ENCODE results near the gene RAB7B. TPM values are rescaled to one million over a fixed set of nuclear protein-coding genes. Genes with fewer than 3 reads are reported as not detected.

RAB7B gene
- total RNA-seq, 1 experiment from 2014 or later = 0.22 TPM

DNA sequence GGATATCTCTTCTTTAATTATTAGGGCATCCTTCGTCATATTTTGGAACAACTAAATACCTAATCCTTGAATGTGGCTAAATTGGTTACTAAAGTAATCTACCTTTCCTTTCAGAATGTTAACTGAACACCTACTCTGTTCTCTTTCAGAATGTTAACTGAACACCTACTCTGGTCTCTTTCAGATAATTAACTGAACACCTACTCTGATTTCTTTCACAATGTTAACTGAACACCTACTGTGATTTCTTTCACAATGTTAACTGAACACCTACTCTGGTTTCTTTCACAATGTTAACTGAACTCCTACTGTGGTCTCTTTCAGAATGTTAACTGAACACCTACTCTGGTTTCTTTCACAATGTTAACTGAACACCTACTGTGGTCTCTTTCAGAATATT is 21.9 kb downstream of the RAB7B start:
- ChIA-PET CTCF (interaction anchor here (1.4 to 6.6 kb wide), 2 partner anchors 63 to 125 kb away, joined by 4 to 339 read pairs; no protein-coding TSS in a partner anchor), POLR2A (no interaction called here), RAD21 (ENCODE audit: low non-redundant PET in 1 of 2, low total read pairs in 2 of 2, uncharacterized antibody in 2 of 2, unreplicated experiment in 2 of 2) (no interaction called here)
- TF ChIP-seq SP1 (IDR thresholded peaks at IDR 0.05; ENCODE audit: low read depth) = no peak
- Histone ChIP-seq H3K27ac (ENCODE audit: low read depth, low read length) (no peak overlapping the region), H3K9me3 (ENCODE audit: control insufficient read depth in 1 of 2, insufficient read depth in 1 of 2, low read depth in 1 of 2, low read length in 2 of 2) (no peaks in the 10 kb centered on the region), H3K27me3 (ENCODE audit: insufficient read depth, low read length) (no peaks in the 10 kb centered on the region), H4K20me1 (ENCODE audit: insufficient read depth) (no peaks in the 10 kb centered on the region), H3K36me3 (ENCODE audit: control insufficient read depth in 1 of 2, insufficient read depth in 2 of 2, low read length in 2 of 2) (no peaks in the 10 kb centered on the region), H3K4me1 (ENCODE audit: control insufficient read depth in 1 of 2, insufficient read depth in 2 of 2, low read length in 2 of 2) (peaks cover 7 to 23% of the 10 kb centered on the region in 2 experiments), H3K4me3 (replicated peaks in 1 of 2; ENCODE audit: low read depth in 1 of 2, low read length in 2 of 2) (no peak overlapping the region), H3K9me2 (ENCODE audit: insufficient read depth) (no peaks in the 10 kb centered on the region), H3K4me2 (ENCODE audit: low read length) (no peak overlapping the region), H3K79me2 (ENCODE audit: insufficient read depth, low read length) (no peaks in the 10 kb centered on the region), H2AFZ (ENCODE audit: low read depth, low read length, poor library complexity, severe bottlenecking) (no peak overlapping the region), H3K9ac (ENCODE audit: low read length) (no peak overlapping the region)
- ATAC-seq (no peak), DNase-seq (ENCODE audit: low read depth, low spot score) (no peak)
- BruUV-seq (replicated peaks) = no TSS peak
- intact Hi-C loops (cut with micrococcal nuclease) = no loop called here

DNA sequence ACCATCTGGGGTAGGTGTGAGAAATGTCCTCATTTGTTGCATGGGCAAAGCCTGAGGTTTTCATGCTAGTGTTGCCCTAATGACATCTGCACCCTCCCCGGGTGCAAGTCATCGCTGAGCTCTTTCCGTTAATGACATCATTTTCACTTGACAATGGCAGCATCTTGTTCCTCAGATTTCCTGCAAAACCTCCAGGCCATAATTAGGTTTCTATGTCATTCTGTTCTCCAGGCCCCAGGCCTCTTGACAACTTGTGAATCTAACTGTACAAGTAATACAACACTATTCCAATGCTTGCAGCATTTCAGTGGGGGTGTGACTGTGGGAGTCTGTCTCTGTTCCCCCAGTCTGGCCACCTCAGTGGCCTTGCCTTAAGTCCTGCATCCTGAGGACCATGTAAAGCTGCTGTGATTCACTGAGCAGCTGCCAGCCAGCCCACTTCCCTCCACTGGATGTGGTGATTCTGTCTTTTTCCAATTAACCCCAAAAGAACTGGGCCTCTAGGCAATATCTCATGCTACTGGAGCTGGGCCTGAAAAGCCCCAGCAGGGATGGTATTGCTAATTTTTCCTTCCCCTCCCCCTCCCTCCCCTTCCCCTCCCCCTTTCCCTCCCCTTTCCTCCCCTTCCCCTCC is 22.8 kb downstream of the RAB7B start:
- no peaks in the 10 kb centered on the region for H3K9me3 ChIP-seq (ENCODE audit: control insufficient read depth in 1 of 2, insufficient read depth in 1 of 2, low read depth in 1 of 2, low read length in 2 of 2)
- peaks cover 9 to 23% of the 10 kb centered on the region in 2 experiments for H3K4me1 ChIP-seq (ENCODE audit: control insufficient read depth in 1 of 2, insufficient read depth in 2 of 2, low read length in 2 of 2)
- H3K9ac ChIP-seq (ENCODE audit: low read length) = no peak overlapping the region
- H3K4me3 ChIP-seq (replicated peaks in 1 of 2; ENCODE audit: low read depth in 1 of 2, low read length in 2 of 2) = no peak overlapping the region
- no peaks in the 10 kb centered on the region for H3K36me3 ChIP-seq (ENCODE audit: control insufficient read depth in 1 of 2, insufficient read depth in 2 of 2, low read length in 2 of 2)
- H3K79me2 ChIP-seq (ENCODE audit: insufficient read depth, low read length) = no peaks in the 10 kb centered on the region
- DNase-seq (ENCODE audit: low read depth, low spot score) (no peak), ATAC-seq (no peak)
- ChIA-PET RAD21 (ENCODE audit: low non-redundant PET in 1 of 2, low total read pairs in 2 of 2, uncharacterized antibody in 2 of 2, unreplicated experiment in 2 of 2) (no interaction called here), POLR2A (no interaction called here), CTCF (interaction anchor here (1.4 to 6.6 kb wide), 2 partner anchors 62 to 126 kb away, joined by 4 to 339 read pairs; no protein-coding TSS in a partner anchor)
- H4K20me1 ChIP-seq (ENCODE audit: insufficient read depth) = no peaks in the 10 kb centered on the region
- no peak overlapping the region for H3K27ac ChIP-seq (ENCODE audit: low read depth, low read length)
- H3K4me2 ChIP-seq (ENCODE audit: low read length) = no peak overlapping the region
- H3K27me3 ChIP-seq (ENCODE audit: insufficient read depth, low read length) = no peaks in the 10 kb centered on the region
- BruUV-seq (replicated peaks) = no TSS peak
- no peak overlapping the region for H2AFZ ChIP-seq (ENCODE audit: low read depth, low read length, poor library complexity, severe bottlenecking)
- intact Hi-C loops (cut with micrococcal nuclease) = no loop called here
- H3K9me2 ChIP-seq (ENCODE audit: insufficient read depth) = no peaks in the 10 kb centered on the region
- TF ChIP-seq, protein P1, sequence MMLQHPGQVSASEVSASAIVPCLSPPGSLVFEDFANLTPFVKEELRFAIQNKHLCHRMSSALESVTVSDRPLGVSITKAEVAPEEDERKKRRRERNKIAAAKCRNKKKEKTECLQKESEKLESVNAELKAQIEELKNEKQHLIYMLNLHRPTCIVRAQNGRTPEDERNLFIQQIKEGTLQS (IDR thresholded peaks at IDR 0.05) = no peak
- TF ChIP-seq EGR1 (IDR thresholded peaks at IDR 0.05; ENCODE audit: low read depth) (no peak), SP1 (IDR thresholded peaks at IDR 0.05; ENCODE audit: low read depth) (no peak), CBX3 (IDR thresholded peaks at IDR 0.05; ENCODE audit: low read depth) (no peak), POLR2AphosphoS5 (IDR thresholded peaks at IDR 0.05; ENCODE audit: low read depth, low read length) (no peak), TCF7L2 (IDR thresholded peaks at IDR 0.05; ENCODE audit: borderline replicate concordance, extremely low read depth, insufficient read depth, insufficient read length) (no peak), EZH2phosphoT487 (IDR thresholded peaks at IDR 0.05; ENCODE audit: borderline replicate concordance) (no peak), ZNF274 (IDR thresholded peaks at IDR 0.05; ENCODE audit: low read depth, low read length) (no peak), ELF1 (IDR thresholded peaks at IDR 0.05; ENCODE audit: borderline replicate concordance, low read depth) (no peak), YY1 (IDR thresholded peaks at IDR 0.05; ENCODE audit: extremely low read depth, insufficient replicate concordance, low read depth, low read length) (no peak), FOSL1 (IDR thresholded peaks at IDR 0.05; ENCODE audit: low read depth) (no peak), JUND (IDR thresholded peaks at IDR 0.05) (no peak)
- TF ChIP-seq, protein P2, sequence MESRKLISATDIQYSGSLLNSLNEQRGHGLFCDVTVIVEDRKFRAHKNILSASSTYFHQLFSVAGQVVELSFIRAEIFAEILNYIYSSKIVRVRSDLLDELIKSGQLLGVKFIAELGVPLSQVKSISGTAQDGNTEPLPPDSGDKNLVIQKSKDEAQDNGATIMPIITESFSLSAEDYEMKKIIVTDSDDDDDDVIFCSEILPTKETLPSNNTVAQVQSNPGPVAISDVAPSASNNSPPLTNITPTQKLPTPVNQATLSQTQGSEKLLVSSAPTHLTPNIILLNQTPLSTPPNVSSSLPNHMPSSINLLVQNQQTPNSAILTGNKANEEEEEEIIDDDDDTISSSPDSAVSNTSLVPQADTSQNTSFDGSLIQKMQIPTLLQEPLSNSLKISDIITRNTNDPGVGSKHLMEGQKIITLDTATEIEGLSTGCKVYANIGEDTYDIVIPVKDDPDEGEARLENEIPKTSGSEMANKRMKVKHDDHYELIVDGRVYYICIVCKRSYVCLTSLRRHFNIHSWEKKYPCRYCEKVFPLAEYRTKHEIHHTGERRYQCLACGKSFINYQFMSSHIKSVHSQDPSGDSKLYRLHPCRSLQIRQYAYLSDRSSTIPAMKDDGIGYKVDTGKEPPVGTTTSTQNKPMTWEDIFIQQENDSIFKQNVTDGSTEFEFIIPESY (IDR thresholded peaks at IDR 0.05; ENCODE audit: extremely low read depth, insufficient replicate concordance, low read length) = no peak
- TF ChIP-seq, protein P3, sequence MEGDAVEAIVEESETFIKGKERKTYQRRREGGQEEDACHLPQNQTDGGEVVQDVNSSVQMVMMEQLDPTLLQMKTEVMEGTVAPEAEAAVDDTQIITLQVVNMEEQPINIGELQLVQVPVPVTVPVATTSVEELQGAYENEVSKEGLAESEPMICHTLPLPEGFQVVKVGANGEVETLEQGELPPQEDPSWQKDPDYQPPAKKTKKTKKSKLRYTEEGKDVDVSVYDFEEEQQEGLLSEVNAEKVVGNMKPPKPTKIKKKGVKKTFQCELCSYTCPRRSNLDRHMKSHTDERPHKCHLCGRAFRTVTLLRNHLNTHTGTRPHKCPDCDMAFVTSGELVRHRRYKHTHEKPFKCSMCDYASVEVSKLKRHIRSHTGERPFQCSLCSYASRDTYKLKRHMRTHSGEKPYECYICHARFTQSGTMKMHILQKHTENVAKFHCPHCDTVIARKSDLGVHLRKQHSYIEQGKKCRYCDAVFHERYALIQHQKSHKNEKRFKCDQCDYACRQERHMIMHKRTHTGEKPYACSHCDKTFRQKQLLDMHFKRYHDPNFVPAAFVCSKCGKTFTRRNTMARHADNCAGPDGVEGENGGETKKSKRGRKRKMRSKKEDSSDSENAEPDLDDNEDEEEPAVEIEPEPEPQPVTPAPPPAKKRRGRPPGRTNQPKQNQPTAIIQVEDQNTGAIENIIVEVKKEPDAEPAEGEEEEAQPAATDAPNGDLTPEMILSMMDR (IDR thresholded peaks at IDR 0.05 in 2 of 3, conservative IDR thresholded peaks at IDR 0.05 in 1 of 3; ENCODE audit: borderline replicate concordance in 1 of 3, insufficient read depth in 1 of 3, low read depth in 2 of 3, low read length in 2 of 3) = no peak
- TF ChIP-seq, protein P4, sequence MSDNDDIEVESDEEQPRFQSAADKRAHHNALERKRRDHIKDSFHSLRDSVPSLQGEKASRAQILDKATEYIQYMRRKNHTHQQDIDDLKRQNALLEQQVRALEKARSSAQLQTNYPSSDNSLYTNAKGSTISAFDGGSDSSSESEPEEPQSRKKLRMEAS (IDR thresholded peaks at IDR 0.05) = no peak
